Right atrium auricular region (tissue), 2 donors: ENCODE measurements around the gene CCDC158. TPM values are rescaled to one million over a fixed set of nuclear protein-coding genes. Genes with fewer than 3 reads are reported as not detected.

Experiments used
- DNase-seq: peaks from one replicate; pipeline ENCODE4 v3.0.0-alpha.2; 2019; ENCODE audit warnings: low spot score
- H3K27ac ChIP-seq, 2 donors: fragments of 200-600 bp; sonication (generic); 1 replicate in 1 of 2; 2 replicates in 1 of 2; pipeline ENCODE4 v1.5.1; 2016 to 2019
- H3K27me3 ChIP-seq, 2 donors: fragments of 200-600 bp; sonication (generic); one replicate each; pipeline versions ENCODE4 v1.5.1 to v1.6.0; 2017 to 2019
- H3K36me3 ChIP-seq: fragments of 200-600 bp; sonication (generic); one replicate; pipeline ENCODE4 v1.5.1; 2016
- H3K4me1 ChIP-seq, 2 donors: fragments of 200-600 bp; sonication (generic); one replicate each; pipeline versions ENCODE4 v1.5.1 to v1.6.0; 2017 to 2019
- H3K4me3 ChIP-seq, 2 donors: fragments of 200-600 bp; sonication (generic); 1 replicate in 1 of 2; 2 replicates in 1 of 2; pipeline ENCODE4 v1.5.1; 2017 to 2019; ENCODE audit warnings: mild to moderate bottlenecking in 1 of 2, moderate library complexity in 1 of 2
- H3K9me3 ChIP-seq, 2 donors: fragments of 200-600 bp; sonication (generic); one replicate each; pipeline ENCODE4 v1.5.1; 2019
- CTCF ChIP-seq, 2 donors: fragments of 200-600 bp; sonication (generic); IDR thresholded peaks; one replicate each; pipeline ENCODE4 v1.5.1; 2019; ENCODE audit warnings: antibody characterized with exemption in 2 of 2
- total RNA-seq, 2 donors: library from RNA; depleted of rRNA; stranded (reverse); fragments of >200 nt; gene quantifications; one replicate each; pipeline ENCODE4 v1.1.0, GENCODE V29; 2016

CCDC158 gene
- total RNA-seq, 2 donors from 2014 or later = 0.19 to 0.79 TPM

- no peak for TF ChIP-seq CTCF (IDR thresholded peaks at IDR 0.05)
- H3K27ac ChIP-seq = no peak overlapping the region
- no peaks in the 10 kb centered on the region for H3K36me3 ChIP-seq
- H3K4me1 ChIP-seq = peaks cover 0 to 10% of the 10 kb centered on the region in 2 donors
- H3K27me3 ChIP-seq = no peaks in the 10 kb centered on the region
- H3K9me3 ChIP-seq = no peaks in the 10 kb centered on the region
- no peak overlapping the region for H3K4me3 ChIP-seq
- DNase-seq = no peak
Measured at GRCh38 chr4:76280488-76281441, 140.2 kb downstream of the CCDC158 start.

DNA sequence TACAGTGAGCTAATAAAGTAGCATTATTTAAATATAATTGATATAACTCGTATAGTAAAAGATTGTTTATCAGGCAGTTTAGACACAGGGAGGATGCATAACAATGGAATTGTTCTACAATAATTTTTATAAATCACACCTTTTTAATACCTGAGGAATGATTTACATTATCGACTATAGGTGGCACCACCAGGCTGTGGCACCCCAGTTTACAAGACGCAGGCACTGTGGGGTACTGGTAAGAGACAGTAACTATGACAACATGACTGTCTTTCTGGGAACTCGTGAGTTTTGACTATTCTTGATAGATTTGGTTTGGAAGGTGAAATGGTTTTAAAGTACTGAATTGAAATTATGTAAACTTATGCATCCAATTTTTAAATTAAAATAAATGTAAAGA is 141.5 kb downstream of the CCDC158 start:
- Histone ChIP-seq H3K9me3 (no peaks in the 10 kb centered on the region), H3K4me1 (peaks cover 0 to 10% of the 10 kb centered on the region in 2 donors), H3K27me3 (no peaks in the 10 kb centered on the region), H3K27ac (no peak overlapping the region), H3K36me3 (no peaks in the 10 kb centered on the region), H3K4me3 (no peak overlapping the region)
- no peak for DNase-seq
- TF ChIP-seq CTCF (IDR thresholded peaks at IDR 0.05) = no peak

DNA sequence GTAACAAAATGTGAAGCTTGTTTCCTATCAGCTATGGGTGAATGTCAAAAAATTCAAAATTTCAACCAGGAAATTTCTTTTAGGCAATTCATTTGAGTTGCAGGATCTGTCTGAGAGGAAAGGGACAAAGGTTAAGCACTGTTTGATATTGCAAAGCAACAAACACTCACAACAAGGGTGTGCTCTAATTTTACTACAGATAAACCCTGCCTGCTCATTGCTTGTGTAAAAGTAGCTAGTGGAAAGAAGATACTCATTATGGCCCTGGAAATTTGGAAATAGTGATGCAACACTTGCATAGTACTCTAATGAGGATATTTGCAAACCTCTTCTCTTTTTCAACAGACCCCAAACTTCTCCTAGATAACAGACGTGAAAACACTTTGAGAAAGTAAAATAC is 142.4 kb downstream of the CCDC158 start:
- no peaks in the 10 kb centered on the region for H3K9me3 ChIP-seq
- H3K27ac ChIP-seq = no peak overlapping the region
- no peak for DNase-seq
- no peak for TF ChIP-seq CTCF (IDR thresholded peaks at IDR 0.05)
- H3K4me1 ChIP-seq = peaks cover 0 to 10% of the 10 kb centered on the region in 2 donors
- H3K4me3 ChIP-seq = no peak overlapping the region
- H3K36me3 ChIP-seq = no peaks in the 10 kb centered on the region
- H3K27me3 ChIP-seq = no peaks in the 10 kb centered on the region

- Histone ChIP-seq H3K27ac (no peak overlapping the region), H3K4me3 (no peak overlapping the region), H3K9me3 (no peaks in the 10 kb centered on the region), H3K4me1 (peaks cover 0 to 10% of the 10 kb centered on the region in 2 donors), H3K27me3 (no peaks in the 10 kb centered on the region), H3K36me3 (no peaks in the 10 kb centered on the region)
- TF ChIP-seq CTCF (IDR thresholded peaks at IDR 0.05) = no peak
- no peak for DNase-seq
Measured at GRCh38 chr4:76277667-76278066, 143.3 kb downstream of the CCDC158 start.

- no peak overlapping the region for H3K27ac ChIP-seq
- TF ChIP-seq CTCF (IDR thresholded peaks at IDR 0.05) = no peak
- H3K27me3 ChIP-seq = no peaks in the 10 kb centered on the region
- H3K4me1 ChIP-seq = peaks cover 0 to 10% of the 10 kb centered on the region in 2 donors
- H3K36me3 ChIP-seq = no peaks in the 10 kb centered on the region
- DNase-seq = no peak
- no peaks in the 10 kb centered on the region for H3K9me3 ChIP-seq
- H3K4me3 ChIP-seq = no peak overlapping the region
Measured at GRCh38 chr4:76276813-76277212, 144.1 kb downstream of the CCDC158 start.
